ENCODE results near the gene MICAL3.
"Not testable (repeated sequence)": the region's sequence is repeated elsewhere in the genome, so short reads cannot be mapped to it uniquely, and the experiment has no call there.

MICAL3 gene

GRCh38 chr22:17773606-17774205 is 250.7 kb downstream of the MICAL3 start:
- peak; percentile 57 for DNase-seq

DNA sequence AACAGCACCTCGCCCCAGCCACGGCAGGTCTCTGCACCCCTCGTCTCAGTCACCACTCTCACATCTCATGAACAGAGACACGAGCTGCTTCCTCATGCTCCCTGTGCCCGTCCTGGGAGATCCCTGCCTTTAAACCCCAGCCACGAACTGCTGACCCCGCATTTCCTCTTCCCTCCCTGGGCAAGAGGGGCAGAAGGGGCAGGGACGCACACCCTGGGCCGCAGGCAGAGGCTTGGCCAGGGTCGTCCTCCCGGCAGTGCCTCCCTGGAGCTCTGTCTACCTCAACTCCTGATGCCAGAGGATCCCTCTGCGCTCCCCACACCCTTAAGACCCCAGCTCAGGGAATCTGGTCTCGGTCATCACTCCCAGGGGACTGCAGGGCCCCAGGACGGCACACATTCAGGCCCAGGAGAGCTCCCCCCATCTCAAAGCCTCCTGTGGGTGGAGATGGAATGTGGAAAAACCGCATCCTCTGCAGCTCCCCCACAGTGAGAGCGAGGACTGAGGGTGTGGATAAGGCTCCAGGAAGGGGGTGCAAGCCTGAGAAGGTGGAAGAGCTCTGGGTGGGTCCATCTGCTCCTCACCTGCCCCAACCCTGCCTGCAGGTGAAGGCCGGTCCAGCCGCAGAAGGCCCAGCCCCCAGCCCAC is 251.3 kb downstream of the MICAL3 start:
- DNase-seq, result peak; percentile 74

- peak; percentile 65 for DNase-seq
Measured at GRCh38 chr22:17772249-17772957, 252.0 kb downstream of the MICAL3 start.

GRCh38 chr22:17770180-17771077 is 253.9 kb downstream of the MICAL3 start:
- DNase-seq, result no peak

GRCh38 chr22:17769716-17770082 is 254.7 kb downstream of the MICAL3 start:
- DNase-seq, result no peak

DNA sequence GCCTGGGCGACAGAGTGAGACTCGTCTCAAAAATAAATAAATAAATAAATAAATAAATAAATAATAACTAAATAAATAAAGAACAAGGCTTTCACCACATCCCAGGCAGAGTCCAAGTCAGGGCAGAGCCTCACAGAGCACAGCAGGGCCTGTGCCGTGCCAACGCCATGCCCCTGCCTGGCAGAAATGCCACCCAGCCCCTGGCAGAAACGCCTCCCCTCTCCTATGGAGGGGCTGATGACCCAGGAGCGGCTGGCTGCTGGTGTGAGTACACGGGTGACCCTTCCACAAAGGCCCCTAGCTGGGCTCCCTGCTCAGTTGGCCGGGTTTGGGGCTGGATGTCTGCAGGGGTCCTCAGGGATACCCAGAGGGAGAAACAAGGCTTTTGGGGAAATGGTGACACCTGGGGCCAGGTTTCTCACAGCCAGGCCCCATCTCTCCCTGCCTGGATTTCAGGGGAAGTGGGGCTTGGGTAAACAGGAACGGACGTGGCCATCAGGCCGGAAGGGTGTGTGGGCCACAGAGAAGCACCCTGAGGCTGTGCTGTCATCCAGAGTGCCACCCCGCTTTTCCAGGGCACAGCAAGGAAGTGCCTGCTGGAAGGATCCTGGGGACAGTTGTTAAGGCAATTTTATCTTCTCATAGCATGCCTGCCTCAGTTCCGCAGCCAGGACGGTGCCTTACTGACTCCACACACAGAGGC is 255.2 kb downstream of the MICAL3 start:
- no peak for DNase-seq

DNA sequence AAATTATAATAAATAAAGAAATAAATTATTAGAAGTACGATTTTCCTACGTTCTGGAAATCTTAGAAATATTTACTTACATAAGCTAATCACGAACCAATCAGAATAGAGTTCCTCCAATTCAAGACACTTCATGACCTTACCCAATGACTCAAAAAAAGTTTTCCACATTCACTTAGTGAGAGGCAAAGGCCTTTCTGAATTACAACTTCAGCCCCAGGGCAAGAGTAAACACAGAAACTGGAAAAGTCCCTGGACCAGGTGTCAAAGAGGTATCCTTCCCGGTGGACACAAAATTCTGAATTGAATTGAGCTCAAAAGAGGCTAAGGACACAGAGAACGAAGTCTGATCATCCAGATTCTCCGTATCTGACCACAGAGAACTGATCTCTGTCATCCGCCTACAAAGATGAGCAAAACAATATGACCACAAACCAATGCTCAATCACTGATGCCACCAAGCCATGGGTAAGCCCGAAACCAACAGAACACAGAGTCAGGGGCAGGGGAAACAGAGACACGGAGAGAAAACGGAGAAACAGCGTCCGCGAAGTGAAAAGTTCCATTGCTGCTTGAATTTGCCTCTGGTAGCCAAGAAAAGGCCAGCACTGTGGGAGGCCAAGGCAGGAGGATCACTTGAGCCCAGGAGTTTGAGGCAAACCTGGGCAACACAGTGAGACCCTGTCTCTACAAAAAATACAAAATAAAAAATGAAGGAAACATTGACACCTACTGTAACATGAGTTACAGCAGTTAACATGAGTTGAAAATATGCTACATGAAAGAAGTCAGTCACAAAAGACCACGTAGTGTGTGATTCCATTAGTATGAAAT is 256.9 kb downstream of the MICAL3 start:
- no peak for DNase-seq

GRCh38 chr22:17764852-17765251 is 259.5 kb downstream of the MICAL3 start:
- DNase-seq, result not testable (repeated sequence)

GRCh38 chr22:17764036-17764435 is 260.3 kb downstream of the MICAL3 start:
- no peak for DNase-seq

GRCh38 chr22:17763442-17763841 is 260.9 kb downstream of the MICAL3 start:
- not testable (repeated sequence) for DNase-seq

DNA sequence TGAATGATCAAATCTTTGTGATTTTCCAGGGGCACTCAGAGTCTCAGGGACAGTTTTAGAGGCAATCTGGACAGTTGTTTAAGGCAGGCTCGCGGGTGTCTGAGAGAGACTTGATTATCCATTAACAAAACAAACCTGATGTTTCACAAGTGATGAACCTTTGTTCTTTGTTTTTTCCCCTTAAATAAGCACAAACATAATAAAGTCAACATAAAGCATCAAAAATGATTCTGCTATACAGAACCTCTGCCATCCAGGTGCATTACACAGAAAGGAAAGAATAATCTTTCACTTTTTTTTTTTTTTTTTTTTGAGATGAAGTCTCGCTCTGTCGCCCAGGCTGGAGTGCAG is 263.2 kb downstream of the MICAL3 start:
- DNase-seq, result no peak

DNA sequence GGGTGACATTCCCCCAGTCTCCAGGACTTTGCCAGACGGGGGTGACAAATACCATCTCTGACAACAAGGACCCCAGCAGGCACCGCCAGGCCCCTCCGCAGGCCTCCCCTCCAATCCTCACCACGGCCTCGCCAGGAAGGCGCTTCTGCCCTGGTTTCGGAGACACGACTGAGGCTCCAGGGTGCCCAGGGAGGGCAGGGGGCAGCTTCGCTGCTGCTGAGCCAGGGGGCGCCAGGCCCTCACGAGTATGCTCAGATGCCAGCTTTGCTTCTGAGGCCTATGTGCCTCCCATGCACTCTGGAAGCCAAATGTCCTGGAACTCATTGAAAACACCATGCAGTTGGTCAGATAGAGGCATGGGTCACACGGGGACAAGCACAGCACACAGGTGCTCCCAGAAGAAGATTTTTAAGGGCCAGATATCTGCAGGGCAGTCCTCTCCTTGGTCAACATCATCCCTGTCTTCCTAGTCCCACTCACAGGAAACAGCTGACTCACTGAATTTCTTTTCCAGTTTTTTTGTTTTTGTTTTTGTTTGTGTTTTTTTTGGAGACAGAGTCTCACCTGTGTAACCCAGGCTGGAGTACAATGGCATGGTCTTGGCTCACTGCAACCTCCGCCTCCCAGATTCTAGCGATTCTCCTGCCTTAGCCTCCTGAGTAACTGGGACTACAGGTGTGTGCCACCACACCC is 270.0 kb downstream of the MICAL3 start:
- DNase-seq, result peak; percentile 23

GRCh38 chr22:17753401-17753989 is 270.9 kb downstream of the MICAL3 start:
- no peak for DNase-seq

- DNase-seq, result no peak
Measured at GRCh38 chr22:17751596-17751995, 272.8 kb downstream of the MICAL3 start.

- no peak for DNase-seq
Measured at GRCh38 chr22:17749605-17750395, 274.6 kb downstream of the MICAL3 start.

DNA sequence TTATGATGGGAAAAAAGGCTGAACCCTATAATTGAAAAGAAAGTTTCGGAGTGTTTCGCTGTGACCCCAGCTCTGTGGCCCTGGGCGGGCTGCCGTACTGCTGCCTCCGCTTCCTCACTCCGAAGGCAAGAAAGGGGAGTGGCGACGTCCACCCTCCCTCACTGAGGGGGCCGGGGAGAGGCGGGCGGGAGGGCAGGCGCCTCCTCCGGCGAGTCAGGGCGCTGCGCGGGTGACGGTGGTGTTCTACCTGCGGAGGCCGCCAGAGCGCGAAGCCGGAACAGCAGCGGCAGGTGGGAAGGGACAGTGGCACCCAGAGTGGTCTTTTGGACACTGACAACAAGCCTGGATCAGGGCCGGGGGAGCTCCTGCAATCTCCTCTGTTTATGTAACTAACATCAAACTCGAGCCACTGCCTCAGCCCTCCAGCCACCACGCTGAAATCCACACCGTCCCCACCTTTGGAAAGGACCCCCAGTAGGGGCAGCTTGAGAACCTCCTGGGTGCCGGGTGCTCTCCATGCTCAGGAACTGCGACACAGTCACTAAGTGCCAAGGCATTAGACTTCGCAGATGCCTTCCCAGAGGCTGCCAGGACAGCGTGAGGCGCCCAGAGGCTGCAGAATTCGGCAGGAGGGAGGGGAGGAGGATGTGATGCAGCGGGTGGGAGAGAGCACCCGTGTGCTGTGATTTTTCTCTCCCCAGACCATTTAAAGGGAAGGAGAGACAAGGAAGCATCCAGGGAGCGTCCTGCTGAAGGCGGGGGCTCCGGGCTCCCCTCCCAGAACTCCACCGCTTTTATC is 275.6 kb downstream of the MICAL3 start:
- no peak for DNase-seq

DNA sequence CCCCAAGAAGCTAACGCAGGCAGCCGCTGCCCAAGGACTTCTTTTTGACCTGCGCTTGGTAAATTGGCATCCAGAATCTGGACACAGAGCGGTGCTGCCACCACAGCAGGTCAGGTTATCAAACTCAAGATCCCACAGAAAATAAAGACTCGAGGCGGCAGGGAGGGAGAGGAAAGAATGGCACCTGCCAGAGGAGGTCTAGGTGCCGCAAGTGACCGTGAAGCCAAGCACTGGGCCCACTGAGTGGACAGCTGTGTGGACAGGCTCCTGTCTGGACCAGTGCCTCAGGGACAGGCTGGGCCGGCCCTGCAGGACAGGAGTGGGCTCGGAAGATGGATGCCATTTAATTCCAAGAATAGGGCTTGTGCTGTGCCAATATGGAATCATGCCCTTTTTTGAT is 277.4 kb downstream of the MICAL3 start:
- DNase-seq, result no peak

GRCh38 chr22:17744430-17744829 is 279.9 kb downstream of the MICAL3 start:
- DNase-seq, result no peak

Data from EL (cell line).